A549 (cell line): ENCODE results near the gene ZNF385A. TPM values are rescaled to one million over a fixed set of nuclear protein-coding genes. Genes with fewer than 3 reads are reported as not detected.

Experiments
- ATAC-seq, 2 experiments: fragments of 200-7000 bp in 1 of 2; fragments of >200 bp in 1 of 2; cut with Nextera tagmentation in 1 of 2; cut with Tn5 transposase in 1 of 2; 3 replicates each; pipeline versions ENCODE4 v1.8.0 to v1.9.1; 2018 to 2020; ENCODE audit warnings: mild to moderate bottlenecking in 1 of 2, moderate library complexity in 1 of 2
- CTCF ChIA-PET: fragments of 300-600 bp; sonication (Branson Sonifier 250); formaldehyde crosslinking; extraction: SDS; loops from one replicate; lab custom pipeline; 2021; ENCODE audit warnings: antibody characterized with exemption, inconsistent platforms; lab: Yijun Ruan, JAX
- POLR2A ChIA-PET: fragments of 350-600 bp; formaldehyde crosslinking; extraction: SDS; loops from one replicate; lab custom pipeline; 2021; ENCODE audit warnings: antibody characterized with exemption, inconsistent platforms; lab: Yijun Ruan, JAX
- DNase-seq, 2 experiments: peaks; one replicate each; pipeline versions ENCODE4 v3.0.0 to v3.0.0-alpha.2; 2011 to 2016; ENCODE audit warnings: low read depth in 1 of 2, low spot score in 1 of 2
- FAIRE-seq: peaks from 2 replicates; lab custom pipeline; 2011; peaks lifted over from hg19 to GRCh38; lab: Jason Lieb, UNC
- H3K27ac ChIP-seq, 2 experiments: fragments of >200 bp; sonication (Bioruptor Twin); formaldehyde crosslinking; 3 replicates each; pipeline ENCODE4 v1.5.1; 2016 to 2017
- H3K4me1 ChIP-seq: fragments of >200 bp; sonication (Bioruptor Twin); formaldehyde crosslinking; 3 replicates; pipeline ENCODE4 v1.6.1; 2016
- H3K4me2 ChIP-seq: fragments of >200 bp; sonication (Bioruptor Twin); formaldehyde crosslinking; 3 replicates; pipeline ENCODE4 v1.6.1; 2016
- H3K4me3 ChIP-seq: fragments of >200 bp; sonication (Bioruptor Twin); formaldehyde crosslinking; 3 replicates; pipeline ENCODE4 v1.5.1; 2016
- H3K9me3 ChIP-seq: fragments of >200 bp; sonication (Bioruptor Twin); formaldehyde crosslinking; 3 replicates; pipeline ENCODE4 v1.6.1; 2016
- CHD2 ChIP-seq: fragments of 150-350 bp; IDR thresholded peaks from 2 replicates; pipeline ENCODE4 v1.6.1; 2014; ENCODE audit warnings: low read length; ENCODE audit not compliant: partially characterized antibody
- ESRRA ChIP-seq: fragments of 150-350 bp; IDR thresholded peaks from 2 replicates; pipeline ENCODE4 v1.6.1; 2014; ENCODE audit warnings: mild to moderate bottlenecking, low read length, borderline replicate concordance
- GATA3 ChIP-seq: IDR thresholded peaks from 2 replicates; pipeline ENCODE4 v1.6.1; 2012; ENCODE audit warnings: borderline replicate concordance
- HDAC2 ChIP-seq: fragments of 200-600 bp; sonication (generic); IDR thresholded peaks from 2 replicates; pipeline ENCODE4 v1.6.1; 2016
- JUN ChIP-seq, 2 experiments: fragments of >200 bp; sonication (Bioruptor Twin); formaldehyde crosslinking; IDR thresholded peaks; 2 replicates in 1 of 2; 3 replicates in 1 of 2; pipeline ENCODE4 v1.6.1; 2016 to 2017
- KDM1A ChIP-seq: fragments of 200-600 bp; sonication (generic); IDR thresholded peaks from 2 replicates; pipeline ENCODE4 v1.6.1; 2016; ENCODE audit warnings: low read depth, mild to moderate bottlenecking
- POLR2AphosphoS2 ChIP-seq: conservative IDR thresholded peaks from 2 replicates; pipeline ENCODE4 v1.6.1; 2012; ENCODE audit warnings: low read length, improper control_type of control experiment, inconsistent platforms
- RAD21 ChIP-seq, 2 experiments: fragments of >200 bp in 1 of 2; sonication (Bioruptor Twin) in 1 of 2; formaldehyde crosslinking in 1 of 2; IDR thresholded peaks in 1 of 2; conservative IDR thresholded peaks in 1 of 2; 2 replicates in 1 of 2; 3 replicates in 1 of 2; pipeline ENCODE4 v1.6.1; 2012 to 2018; ENCODE audit warnings: inconsistent platforms in 1 of 2
- RCOR1 ChIP-seq: fragments of 150-350 bp; IDR thresholded peaks from 2 replicates; pipeline ENCODE4 v1.6.1; 2014; ENCODE audit warnings: antibody characterized with exemption, low read length, low read depth
- SMC3 ChIP-seq: fragments of >200 bp; sonication (Bioruptor Twin); formaldehyde crosslinking; IDR thresholded peaks from 3 replicates; pipeline ENCODE4 v1.6.1; 2018; ENCODE audit warnings: inconsistent platforms
- ZC3H11A ChIP-seq: fragments of 450-650 bp; IDR thresholded peaks from 2 replicates; pipeline ENCODE4 v1.6.1; 2014; ENCODE audit warnings: antibody characterized with exemption, mild to moderate bottlenecking
- WGBS: methylation state at CpG from one replicate; pipeline ENCODE4 v1.1.6; 2017; ENCODE audit errors: missing lambda C conversion rate; 5-methylcytosine and 5-hydroxymethylcytosine counted together
- polyA plus RNA-seq, 4 experiments: library from polyadenylated mRNA; depleted of rRNA in 3 of 4; stranded (reverse); fragments of >200 nt; fragmentation: RNase III in 1 of 4; extraction: RNeasy Plus Mini Kit Qiagen cat#74134 plus additional on column Dnase treatment in 1 of 4; gene quantifications; 2 replicates in 3 of 4; 3 replicates in 1 of 4; pipeline ENCODE4 v1.2.3, GENCODE V29; 2011 to 2017
- TF ChIP-seq, protein P1 (sequence below): fragments of >200 bp; sonication (Bioruptor Twin); formaldehyde crosslinking; IDR thresholded peaks from 3 replicates; pipeline ENCODE4 v1.5.1; 2016
- TF ChIP-seq, protein P2 (sequence below): IDR thresholded peaks from 2 replicates; pipeline ENCODE4 v1.6.1; 2012; ENCODE audit warnings: low read depth, borderline replicate concordance
- TF ChIP-seq, protein P3 (sequence below): fragments of 250-450 bp; sonication (Bioruptor Pico); IDR thresholded peaks from 2 replicates; pipeline ENCODE4 v1.5.0; 2021; ENCODE audit warnings: mild to moderate bottlenecking, moderate library complexity, borderline replicate concordance
- TF ChIP-seq, protein P4 (sequence below): fragments of 200-600 bp; sonication (generic); IDR thresholded peaks from 2 replicates; pipeline ENCODE4 v1.6.1; 2016; ENCODE audit warnings: antibody characterized with exemption, mild to moderate bottlenecking, moderate library complexity

ZNF385A gene
- polyA plus RNA-seq, 2 of the 4 experiments (the other 2 are of a cell fraction), result 1.8 to 14.9 TPM

DNA sequence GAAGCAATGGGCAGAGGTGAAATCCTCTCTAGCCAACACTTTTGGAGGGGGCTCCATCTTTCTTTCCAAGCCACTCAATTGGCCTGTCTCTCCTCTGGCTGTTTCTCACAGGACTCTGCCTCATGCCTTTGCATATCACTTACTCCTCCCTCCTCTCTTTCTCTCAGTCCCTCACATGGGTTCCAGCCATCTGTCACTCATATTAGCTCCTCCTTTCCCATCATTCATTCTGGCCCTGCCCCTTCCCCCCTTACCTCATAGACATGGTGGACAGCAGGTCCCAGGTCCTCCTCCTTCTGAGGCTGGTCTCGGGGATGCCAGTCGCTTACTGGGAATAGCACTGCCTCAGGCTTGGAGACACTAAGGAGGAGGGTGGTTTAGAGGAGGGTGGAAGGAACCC, 16.6 kb upstream of the ZNF385A start:
- H3K9me3 ChIP-seq, result no peaks in the 10 kb centered on the region
- no peak overlapping the region for H3K4me3 ChIP-seq
- no peak for TF ChIP-seq ESRRA
- no peak for TF ChIP-seq POLR2AphosphoS2
- no peak for TF ChIP-seq GATA3
- no peak for TF ChIP-seq RCOR1
- no peak for TF ChIP-seq JUN (IDR thresholded peaks at IDR 0.05)
- no peak for TF ChIP-seq ZC3H11A
- no peak for TF ChIP-seq SMC3
- DNase-seq (no peak), ATAC-seq (peak in 1 of 2 experiments; percentile 15; a peak in 2 of 6 replicates), FAIRE-seq (no peak)
- H3K4me2 ChIP-seq, result no peak overlapping the region
- H3K4me1 ChIP-seq, result no peaks in the 10 kb centered on the region
- no peak overlapping the region for H3K27ac ChIP-seq
- 97% methylated on average over 2 of the region's 2 CpGs for WGBS
- ChIA-PET CTCF (interaction anchor here (1.0 to 12.7 kb wide), 7 partner anchors 8 to 33 kb away, joined by 4 to 1279 read pairs (median 20); partner anchors contain the start of genes ITGA5 and ZNF385A), POLR2A (no interaction called here)

DNA sequence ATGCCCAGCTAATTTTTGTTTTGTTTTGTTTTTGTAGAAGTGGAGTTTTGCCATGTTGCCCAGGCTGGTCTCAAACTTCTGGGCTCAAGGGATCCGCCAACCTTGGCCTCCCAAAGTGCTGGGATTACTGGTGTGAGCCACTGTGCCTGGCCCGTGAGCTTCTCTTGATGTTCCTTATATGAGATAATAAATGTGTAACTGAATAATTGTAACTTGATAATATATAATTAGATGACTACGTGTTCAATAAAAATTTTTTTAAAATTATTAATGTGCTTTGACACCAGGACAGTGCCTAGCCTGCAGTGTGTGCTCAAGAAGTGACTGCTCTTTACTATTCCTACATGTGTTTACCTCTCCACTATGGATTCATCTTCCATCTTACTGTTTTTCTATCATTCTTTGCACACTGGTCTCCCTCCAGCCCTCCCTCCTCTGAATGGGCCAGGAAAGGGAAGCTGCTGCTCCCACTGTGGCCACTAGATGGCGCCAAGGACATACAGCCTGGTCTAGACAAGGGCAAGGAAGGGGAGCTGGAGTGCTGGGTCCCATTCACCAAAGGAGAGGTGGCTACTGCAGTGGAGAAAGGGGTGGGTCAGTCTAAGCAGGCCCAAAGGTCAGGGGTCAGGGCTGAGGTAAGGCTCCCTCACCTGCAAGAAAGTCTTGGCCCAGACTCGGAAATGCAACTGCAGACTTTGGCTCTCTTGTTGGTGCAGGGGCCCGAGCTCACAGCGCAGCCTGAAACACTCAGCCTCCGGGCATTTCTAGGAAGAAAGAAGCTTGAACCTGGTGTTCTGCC, 14.7 kb upstream of the ZNF385A start:
- Histone ChIP-seq H3K4me1 (no peaks in the 10 kb centered on the region), H3K9me3 (no peaks in the 10 kb centered on the region), H3K27ac (no peak overlapping the region), H3K4me2 (no peak overlapping the region), H3K4me3 (no peak overlapping the region)
- FAIRE-seq (peak; percentile 43), DNase-seq (peak; percentile 85 to 96), ATAC-seq (peak; percentile 82 to 94)
- ChIA-PET POLR2A (interaction anchor here (0.5 to 1.5 kb wide), 3 partner anchors 19 to 41 kb away, joined by 3 to 15 read pairs (median 7); no protein-coding TSS in a partner anchor), CTCF (interaction anchor here (0.5 to 12.7 kb wide), 29 partner anchors 9 to 653 kb away, joined by 3 to 1279 read pairs (median 4); partner anchors contain the start of genes COPZ1, ITGA5 and ZNF385A)
- TF ChIP-seq CHD2 (peak; percentile 16), KDM1A (no peak), HDAC2 (no peak), RAD21 (conservative IDR thresholded peaks at IDR 0.05 in 1 of 2, IDR thresholded peaks at IDR 0.05 in 1 of 2) (peak; percentile 95 to 99), SMC3 (peak; percentile 97)
- TF ChIP-seq, protein P1, sequence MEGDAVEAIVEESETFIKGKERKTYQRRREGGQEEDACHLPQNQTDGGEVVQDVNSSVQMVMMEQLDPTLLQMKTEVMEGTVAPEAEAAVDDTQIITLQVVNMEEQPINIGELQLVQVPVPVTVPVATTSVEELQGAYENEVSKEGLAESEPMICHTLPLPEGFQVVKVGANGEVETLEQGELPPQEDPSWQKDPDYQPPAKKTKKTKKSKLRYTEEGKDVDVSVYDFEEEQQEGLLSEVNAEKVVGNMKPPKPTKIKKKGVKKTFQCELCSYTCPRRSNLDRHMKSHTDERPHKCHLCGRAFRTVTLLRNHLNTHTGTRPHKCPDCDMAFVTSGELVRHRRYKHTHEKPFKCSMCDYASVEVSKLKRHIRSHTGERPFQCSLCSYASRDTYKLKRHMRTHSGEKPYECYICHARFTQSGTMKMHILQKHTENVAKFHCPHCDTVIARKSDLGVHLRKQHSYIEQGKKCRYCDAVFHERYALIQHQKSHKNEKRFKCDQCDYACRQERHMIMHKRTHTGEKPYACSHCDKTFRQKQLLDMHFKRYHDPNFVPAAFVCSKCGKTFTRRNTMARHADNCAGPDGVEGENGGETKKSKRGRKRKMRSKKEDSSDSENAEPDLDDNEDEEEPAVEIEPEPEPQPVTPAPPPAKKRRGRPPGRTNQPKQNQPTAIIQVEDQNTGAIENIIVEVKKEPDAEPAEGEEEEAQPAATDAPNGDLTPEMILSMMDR, result peak; percentile 96
- WGBS, result 66% methylated on average over 8 of the region's 8 CpGs

DNA sequence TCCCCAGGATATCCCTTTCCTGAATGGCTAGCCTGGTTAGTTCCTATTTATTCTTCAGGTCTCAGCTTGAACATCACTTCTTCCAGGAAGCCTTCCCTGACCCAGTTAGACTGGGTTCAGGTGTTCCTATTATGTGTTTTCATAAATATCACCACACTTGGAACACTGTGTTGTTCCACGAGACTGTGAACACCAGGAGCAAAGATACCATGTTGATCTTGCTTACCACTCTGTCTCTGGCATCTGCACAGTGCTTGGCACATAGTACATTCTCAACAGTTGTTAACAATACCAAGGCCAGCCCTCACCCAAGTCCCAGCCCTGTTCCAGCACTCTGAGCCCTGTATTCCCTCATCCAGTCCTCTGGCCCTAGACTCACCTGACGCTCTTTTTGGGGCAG, 13.7 kb upstream of the ZNF385A start:
- 94% methylated on average over 2 of the region's 2 CpGs for WGBS
- DNase-seq (no peak), FAIRE-seq (no peak), ATAC-seq (no peak)
- POLR2A ChIA-PET, result no interaction called here
- no peak overlapping the region for H3K4me3 ChIP-seq
- H3K27ac ChIP-seq, result no peak overlapping the region
- no peak overlapping the region for H3K4me2 ChIP-seq
- no peaks in the 10 kb centered on the region for H3K4me1 ChIP-seq
- no peaks in the 10 kb centered on the region for H3K9me3 ChIP-seq
- TF ChIP-seq, protein P2, sequence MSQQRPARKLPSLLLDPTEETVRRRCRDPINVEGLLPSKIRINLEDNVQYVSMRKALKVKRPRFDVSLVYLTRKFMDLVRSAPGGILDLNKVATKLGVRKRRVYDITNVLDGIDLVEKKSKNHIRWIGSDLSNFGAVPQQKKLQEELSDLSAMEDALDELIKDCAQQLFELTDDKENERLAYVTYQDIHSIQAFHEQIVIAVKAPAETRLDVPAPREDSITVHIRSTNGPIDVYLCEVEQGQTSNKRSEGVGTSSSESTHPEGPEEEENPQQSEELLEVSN, result no peak
- TF ChIP-seq, protein P3, sequence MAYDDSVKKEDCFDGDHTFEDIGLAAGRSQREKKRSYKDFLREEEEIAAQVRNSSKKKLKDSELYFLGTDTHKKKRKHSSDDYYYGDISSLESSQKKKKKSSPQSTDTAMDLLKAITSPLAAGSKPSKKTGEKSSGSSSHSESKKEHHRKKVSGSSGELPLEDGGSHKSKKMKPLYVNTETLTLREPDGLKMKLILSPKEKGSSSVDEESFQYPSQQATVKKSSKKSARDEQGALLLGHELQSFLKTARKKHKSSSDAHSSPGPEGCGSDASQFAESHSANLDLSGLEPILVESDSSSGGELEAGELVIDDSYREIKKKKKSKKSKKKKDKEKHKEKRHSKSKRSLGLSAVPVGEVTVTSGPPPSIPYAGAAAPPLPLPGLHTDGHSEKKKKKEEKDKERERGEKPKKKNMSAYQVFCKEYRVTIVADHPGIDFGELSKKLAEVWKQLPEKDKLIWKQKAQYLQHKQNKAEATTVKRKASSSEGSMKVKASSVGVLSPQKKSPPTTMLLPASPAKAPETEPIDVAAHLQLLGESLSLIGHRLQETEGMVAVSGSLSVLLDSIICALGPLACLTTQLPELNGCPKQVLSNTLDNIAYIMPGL, result no peak
- TF ChIP-seq, protein P4, sequence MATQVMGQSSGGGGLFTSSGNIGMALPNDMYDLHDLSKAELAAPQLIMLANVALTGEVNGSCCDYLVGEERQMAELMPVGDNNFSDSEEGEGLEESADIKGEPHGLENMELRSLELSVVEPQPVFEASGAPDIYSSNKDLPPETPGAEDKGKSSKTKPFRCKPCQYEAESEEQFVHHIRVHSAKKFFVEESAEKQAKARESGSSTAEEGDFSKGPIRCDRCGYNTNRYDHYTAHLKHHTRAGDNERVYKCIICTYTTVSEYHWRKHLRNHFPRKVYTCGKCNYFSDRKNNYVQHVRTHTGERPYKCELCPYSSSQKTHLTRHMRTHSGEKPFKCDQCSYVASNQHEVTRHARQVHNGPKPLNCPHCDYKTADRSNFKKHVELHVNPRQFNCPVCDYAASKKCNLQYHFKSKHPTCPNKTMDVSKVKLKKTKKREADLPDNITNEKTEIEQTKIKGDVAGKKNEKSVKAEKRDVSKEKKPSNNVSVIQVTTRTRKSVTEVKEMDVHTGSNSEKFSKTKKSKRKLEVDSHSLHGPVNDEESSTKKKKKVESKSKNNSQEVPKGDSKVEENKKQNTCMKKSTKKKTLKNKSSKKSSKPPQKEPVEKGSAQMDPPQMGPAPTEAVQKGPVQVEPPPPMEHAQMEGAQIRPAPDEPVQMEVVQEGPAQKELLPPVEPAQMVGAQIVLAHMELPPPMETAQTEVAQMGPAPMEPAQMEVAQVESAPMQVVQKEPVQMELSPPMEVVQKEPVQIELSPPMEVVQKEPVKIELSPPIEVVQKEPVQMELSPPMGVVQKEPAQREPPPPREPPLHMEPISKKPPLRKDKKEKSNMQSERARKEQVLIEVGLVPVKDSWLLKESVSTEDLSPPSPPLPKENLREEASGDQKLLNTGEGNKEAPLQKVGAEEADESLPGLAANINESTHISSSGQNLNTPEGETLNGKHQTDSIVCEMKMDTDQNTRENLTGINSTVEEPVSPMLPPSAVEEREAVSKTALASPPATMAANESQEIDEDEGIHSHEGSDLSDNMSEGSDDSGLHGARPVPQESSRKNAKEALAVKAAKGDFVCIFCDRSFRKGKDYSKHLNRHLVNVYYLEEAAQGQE, result no peak
- TF ChIP-seq, all 56 proteins: peak for 0
- CTCF ChIA-PET, result interaction anchor here (0.6 to 12.7 kb wide), 11 partner anchors 11 to 652 kb away, joined by 3 to 1279 read pairs (median 3); partner anchors contain the start of genes COPZ1, ITGA5 and ZNF385A
